NCI-H2081 treated with DMSO at 0.1 percent for 48 hours (cell line): ENCODE results near the gene ST3GAL3.
A peak's percentile ranks its signal among the peaks of the same experiment; 100 is the strongest.
"Not testable (repeated sequence)": the region's sequence is repeated elsewhere in the genome, so short reads cannot be mapped to it uniquely, and the experiment has no call there.

Source experiments
- DNase-seq: peaks from one replicate; lab custom pipeline; 2025; lab: John Stamatoyannopoulos, UW

Gene ST3GAL3

DNA sequence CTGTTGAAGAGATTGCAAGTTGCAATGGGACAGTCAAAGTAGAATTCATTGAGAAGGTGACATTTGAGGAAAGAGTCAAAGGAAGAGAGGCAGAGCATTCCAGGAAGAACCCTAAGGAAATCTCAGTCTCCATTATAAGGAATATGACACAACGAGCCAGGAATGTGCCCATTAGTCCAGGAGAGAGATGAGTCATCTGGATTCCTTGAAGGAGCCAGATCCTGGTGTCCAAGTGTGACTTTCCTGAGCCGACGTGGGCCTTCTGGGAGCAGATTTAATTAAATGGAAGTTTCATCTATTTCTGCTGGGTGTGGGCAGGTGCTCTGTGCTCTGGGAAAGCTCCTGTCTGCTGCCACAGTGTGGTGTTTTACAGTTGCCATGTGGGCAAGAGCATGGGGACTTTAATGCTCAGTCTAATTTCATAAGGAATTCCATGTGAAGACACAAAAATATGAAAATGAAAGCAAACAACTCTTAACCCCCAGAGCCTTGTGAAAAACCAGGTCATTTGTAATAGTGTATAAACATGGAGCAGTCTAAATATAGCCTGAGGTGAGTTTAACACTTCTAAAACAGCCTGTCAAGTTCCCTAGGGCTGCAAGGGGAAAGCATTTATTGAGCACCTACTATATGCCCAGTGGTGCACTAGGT, 114.8 kb downstream of the ST3GAL3 start:
- no peak for DNase-seq

DNA sequence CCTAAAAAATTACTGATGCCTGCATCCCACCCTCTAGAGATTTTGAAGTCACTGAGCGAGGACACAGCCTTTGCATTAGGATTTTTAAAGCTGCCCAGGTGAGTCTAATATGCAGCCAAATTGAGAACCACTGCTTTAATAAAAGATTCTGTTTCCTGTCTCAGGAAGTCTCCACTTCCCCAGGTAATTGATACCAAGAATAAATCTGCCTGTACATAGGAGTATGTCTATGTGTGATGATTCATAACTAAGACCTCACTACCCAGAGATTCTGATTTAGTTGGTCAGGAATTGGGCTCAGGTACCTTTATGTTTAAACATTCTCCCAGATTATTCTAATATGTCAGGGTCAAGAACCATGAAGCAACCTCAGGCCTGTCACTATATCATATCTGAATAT, 117.5 kb downstream of the ST3GAL3 start:
- DNase-seq: no peak

DNA sequence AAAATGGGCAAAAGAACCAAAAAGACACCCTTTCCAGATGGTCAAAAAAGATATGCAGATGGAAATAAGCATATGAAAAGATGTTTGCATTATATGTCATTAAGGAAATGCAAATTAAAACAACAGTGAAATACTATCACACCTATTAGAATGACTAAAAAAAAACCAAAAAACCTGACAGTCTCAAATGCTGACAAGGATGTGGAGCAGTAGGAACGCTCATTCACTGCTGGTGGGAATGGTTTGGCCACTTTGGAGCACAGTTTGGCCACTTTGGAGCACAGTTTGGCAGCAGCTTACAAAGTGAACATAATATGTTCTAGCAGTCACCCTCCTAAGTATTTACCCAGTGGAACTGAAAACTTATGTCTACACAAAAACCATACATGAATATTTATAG, 121.2 kb downstream of the ST3GAL3 start:
- no peak for DNase-seq

DNA sequence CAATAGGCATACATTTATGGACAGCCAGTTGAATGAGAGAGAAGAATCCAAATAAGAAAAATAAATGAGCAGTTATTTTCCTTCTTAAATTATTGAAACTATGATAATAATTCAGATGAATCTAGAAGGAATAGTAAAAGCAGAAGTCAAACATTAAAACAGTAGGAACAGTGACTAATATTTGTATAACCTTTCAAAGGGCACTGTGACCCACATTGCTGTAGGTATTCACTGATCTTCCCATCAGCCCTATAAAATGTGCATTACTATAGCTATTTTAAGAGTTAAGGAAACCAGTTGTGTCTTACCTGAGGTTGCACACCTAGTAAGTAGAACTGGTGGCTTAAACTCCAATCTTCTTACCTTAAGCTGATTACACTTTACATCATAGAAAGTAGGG, 123.5 kb downstream of the ST3GAL3 start:
- DNase-seq: no peak

DNA sequence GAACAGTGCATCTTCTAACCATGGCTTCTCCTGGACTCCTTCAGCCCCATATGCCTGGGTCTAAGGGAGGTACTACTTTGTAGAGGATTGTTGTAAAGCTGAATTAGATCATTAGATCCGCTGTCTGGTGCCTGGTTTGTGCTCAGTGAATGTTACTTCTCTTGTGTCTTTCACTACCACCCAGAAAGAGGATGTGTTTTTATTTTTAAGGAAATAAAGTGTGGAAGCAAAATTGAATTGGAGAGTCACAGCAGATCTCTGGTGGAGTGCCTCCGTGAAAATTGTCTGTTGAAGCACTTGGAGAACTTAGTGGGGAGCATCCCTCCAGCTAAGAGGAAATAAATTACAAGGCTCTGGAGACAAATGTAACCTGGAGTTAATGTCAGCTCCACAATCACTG, 124.5 kb downstream of the ST3GAL3 start:
- no peak for DNase-seq

DNA sequence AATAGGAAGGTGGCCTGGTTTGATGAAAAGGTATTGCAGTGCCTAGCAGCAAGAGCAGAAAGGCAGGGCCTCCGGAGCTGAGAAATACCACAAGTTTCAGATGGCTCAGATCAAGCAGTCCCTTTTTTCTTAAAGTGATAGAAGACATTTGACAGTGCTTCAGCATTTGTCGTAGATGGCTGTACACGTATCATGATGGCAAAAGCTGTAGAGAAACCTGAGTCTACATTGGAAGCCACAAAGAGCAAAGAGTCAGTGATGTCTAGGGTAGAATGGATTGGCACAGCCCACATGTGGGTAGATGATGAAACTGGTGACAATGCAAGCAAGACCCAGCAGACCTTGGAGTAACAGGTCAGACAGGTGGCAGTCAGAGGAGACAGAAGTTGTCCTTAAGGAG, 124.9 kb downstream of the ST3GAL3 start:
- DNase-seq: no peak

GRCh38 chr1:43832998-43833397, 125.7 kb downstream of the ST3GAL3 start:
- DNase-seq: no peak

DNA sequence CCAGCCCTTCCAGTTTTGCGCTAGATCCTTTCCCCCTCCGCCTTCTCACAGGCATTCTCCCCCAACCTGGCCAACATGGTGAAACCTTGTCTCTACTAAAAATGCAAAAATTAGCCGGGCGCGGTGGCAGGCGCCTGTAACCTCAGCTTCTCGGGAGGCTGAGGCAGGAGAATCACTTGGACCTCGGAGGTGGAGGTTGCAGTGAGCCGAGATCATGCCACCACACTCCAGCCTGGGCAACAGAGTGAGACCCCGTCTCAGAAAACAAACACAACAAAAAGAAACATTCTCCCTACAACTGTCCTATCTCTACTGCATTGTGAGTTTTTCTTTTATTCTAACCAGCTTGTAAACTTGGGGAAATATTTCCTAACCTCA, 126.6 kb downstream of the ST3GAL3 start:
- DNase-seq: not testable (repeated sequence)

DNA sequence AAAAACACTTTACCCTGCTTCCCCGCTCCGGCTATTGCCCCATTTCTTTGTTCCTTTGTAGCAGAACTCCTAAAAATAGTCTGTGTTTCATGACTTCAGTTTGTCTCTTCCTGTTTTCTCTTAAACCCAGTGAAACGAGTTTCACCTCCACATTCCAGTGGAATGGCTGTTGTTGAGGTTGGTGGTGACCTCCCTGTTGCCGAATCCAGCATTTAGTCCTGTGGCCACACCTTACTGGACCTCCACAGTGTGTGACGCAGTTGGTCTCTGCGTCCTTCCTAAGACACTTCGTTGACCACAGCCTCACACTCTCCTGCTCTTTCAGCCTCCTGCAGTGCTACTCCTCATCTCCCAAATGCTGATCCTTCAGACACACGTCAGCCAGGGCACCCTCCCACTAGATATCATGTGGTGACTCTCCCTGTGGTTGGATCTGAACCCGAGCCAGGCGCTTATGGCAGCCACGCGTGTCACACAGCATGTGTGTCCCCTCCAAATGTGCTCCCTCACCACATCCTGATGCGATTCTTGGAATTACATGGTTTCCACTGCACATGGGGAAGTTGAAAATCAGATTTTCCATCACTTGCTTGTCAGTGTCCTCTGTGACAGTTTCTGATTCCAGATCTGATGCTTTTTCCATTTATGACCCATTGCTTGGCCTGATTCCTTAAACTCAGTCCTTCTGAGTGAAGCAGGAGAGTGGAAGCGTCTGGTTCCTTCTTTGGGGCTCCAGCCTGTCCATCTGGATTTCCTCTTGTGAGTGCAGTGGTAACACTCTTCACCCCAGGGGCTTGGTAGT, 127.1 kb downstream of the ST3GAL3 start:
- no peak for DNase-seq

DNA sequence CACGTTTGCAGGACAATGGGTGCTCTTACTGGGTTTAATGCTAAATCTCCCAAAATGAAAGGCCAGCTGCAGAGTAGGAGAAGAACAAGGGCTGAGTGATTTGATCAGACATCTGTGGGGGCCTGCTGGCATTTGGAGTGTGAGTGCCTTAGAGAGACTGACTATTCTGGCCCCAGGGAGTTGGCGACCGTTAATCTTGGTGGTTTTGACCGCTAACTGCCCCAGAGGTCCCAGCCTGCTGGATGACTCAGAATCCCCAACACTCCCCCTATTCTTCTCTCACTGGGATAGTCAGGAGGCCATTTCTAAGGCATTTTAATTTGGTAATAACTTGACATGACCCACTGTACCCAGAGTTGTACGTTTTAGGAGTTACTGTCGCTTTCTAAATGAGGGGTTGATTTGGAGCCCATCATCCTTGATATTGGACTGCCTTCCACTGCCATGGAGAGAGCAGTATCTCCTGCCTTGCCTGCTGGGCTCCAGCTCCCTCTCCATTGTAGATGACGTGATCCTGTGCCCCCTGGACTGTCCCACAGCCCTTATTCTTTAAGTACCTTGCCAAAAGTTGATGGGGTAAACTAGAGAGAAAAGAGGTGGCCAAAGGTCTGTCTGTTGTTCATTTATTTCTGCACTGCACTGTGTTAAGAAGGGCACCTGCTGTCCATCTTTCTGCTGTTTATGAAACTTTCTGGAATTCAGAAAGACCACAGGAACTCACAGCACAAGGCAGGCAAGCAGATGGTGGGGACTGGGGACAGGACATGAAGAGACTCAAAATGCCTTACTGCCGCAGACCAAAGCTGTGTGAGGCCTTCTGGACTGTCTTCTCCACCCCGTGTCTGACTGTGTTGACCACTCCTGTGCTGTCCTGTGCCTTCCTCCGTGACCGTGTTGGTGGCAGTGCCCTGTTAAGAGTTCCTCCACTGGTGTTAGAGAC, 128.0 kb downstream of the ST3GAL3 start:
- DNase-seq: no peak

DNA sequence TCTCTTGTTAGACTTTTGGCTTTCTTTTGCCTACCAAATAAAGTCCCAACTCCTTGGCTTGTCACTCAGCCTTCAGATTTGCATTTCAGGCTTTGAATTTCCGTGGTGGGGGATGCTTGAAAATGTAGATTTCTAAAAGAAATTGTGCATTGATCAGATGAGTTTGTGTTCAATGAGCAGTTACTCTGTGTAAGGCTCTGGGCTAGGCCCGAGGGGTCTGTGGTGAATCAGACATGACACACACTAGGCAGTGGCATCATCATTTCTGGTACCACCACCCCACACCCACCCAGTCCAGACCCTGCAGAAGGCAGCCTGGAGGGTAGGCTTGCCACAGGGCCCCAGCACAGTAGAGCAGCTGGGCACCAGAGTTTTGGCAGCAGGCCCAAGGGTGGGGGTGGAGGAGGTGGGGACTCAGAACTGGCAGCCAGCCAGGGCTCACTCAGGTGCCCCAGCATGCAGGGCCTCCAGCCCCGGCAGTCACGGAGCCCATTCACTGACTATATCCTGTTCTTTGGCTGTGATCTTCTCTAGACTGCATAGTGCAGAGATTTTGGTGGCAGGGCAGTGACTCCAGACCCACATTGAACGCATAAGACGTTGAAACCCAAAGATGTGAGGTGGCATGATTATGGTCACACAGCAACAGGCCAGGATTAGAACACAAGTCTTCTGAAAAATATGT, 129.1 kb downstream of the ST3GAL3 start:
- peak; percentile 92 for DNase-seq

GRCh38 chr1:43839056-43839455, 131.7 kb downstream of the ST3GAL3 start:
- no peak for DNase-seq

DNA sequence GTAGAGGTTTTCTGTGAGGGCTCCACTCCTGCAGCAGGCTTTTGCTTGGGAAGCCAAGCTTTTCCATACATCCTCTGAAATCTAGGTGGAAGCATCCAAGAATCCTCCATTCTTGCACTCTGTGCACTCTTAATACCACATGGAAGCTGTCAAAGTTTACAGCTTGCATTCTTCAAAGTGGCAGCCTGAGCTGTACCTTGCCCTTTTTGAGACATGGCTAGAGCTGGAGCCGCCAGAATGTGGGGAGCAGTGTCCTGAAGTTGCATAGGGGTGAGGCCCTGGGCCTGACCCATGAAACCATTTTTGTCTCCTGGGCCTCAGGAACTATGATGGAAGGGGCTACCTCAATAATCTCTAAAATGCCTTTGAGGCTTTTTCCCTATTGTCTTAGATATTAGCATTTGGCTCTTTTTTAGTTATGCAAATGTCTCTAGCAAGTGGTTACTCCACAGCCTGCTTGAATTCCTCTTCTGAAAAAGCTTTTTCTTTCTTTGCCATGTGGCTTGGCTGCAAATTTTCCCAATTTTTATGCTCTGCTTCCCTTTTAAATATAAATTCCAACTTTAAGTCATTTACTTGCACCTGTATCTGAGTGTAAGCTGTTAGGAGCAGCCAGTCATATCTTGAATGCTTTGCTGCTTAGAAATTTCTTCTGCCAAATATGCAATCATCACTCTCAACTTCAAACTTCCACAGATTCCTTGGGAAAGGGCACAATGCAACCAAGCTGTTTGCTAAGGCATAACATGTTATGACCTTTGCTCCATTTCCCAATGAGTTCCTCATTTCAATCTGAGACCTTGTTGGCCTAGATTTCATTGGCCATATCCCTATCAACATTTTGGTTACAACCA, 134.2 kb downstream of the ST3GAL3 start:
- no peak for DNase-seq

- DNase-seq: no peak
Observed at GRCh38 chr1:43842175-43842498, 134.8 kb downstream of the ST3GAL3 start.

DNA sequence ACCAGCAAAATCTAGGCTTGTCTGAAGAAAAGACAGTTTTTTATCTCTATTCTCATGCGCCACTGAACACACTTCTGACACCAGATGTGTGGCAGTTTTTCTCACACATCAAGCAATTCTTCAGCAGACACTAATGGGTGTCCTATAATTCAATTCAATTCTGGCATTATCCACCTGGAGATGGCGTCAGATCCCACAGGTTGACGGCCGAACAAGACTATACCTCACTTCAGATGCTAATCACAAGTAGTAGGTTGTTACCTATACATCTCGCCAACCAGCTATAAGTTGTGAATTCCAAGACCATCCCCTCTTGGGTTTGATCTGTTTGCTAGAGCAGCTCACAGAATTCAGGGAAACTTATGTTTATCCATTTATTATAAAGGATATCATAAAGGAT, 136.3 kb downstream of the ST3GAL3 start:
- no peak for DNase-seq

DNA sequence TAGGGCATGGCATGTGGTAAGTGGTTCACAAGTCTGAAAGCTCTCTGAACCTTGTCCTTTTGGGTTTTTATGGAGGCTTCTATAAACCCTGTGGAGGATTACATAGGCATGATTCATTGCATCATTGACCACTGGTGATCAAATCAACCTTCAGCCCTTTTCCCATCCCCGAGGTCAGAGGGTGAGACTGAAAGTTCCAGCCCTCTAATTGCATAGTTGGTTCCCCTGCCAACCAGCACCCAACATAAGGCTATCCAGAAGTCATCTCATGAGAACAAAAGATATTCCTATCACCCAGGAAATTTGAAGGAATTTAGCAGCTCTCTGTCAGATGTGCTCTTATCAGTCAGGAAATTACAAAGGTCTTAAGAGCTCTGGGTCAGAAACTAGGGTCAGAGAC, 136.8 kb downstream of the ST3GAL3 start:
- no peak for DNase-seq

- no peak for DNase-seq
Observed at GRCh38 chr1:43847290-43847689, 140.0 kb downstream of the ST3GAL3 start.

GRCh38 chr1:43847882-43848281, 140.5 kb downstream of the ST3GAL3 start:
- DNase-seq: no peak

DNA sequence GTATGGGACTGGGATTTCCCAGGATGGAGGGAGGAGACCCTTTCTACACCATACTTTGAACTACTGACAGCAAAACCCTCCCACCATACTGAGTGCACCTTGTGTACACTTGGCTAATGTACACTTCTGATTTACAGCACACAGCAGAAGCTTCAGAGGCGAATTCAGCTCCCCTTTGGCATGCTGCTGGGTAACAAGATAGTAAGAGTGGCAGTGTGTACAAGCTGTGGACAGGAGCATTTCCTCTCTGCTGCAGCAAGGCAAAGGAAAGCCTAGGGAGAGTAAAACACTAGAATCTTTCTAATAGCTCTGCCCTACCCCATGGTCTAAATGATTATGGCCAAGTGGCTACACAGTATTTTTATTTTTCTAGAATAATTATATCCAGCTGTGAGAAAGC, 142.3 kb downstream of the ST3GAL3 start:
- DNase-seq: no peak

- no peak for DNase-seq
Observed at GRCh38 chr1:43850591-43851233, 143.4 kb downstream of the ST3GAL3 start.
